ENCODE data around the gene SASH1.

- no peak for TF ChIP-seq CTCF (conservative IDR thresholded peaks at IDR 0.05 in 1 of 2, IDR thresholded peaks at IDR 0.05 in 1 of 2; ENCODE audit: extremely low read depth in 1 of 2, insufficient read depth in 1 of 2, low read depth in 1 of 2, low read length in 2 of 2)
- TF ChIP-seq EZH2 (IDR thresholded peaks at IDR 0.05; ENCODE audit: borderline replicate concordance, low read length), result no peak
Measured at GRCh38 chr6:148551226-148551625, 208.6 kb downstream of the SASH1 start.

Measured in mammary epithelial cell (primary cell).